Measurements from ENCODE around the gene CFDP1.

GRCh38 chr16:75319513-75320411 is 113.5 kb downstream of the CFDP1 start:
- TF ChIP-seq CTCF (IDR thresholded peaks at IDR 0.05; ENCODE audit: low read depth, low read length) (no peak), EZH2phosphoT487 (IDR thresholded peaks at IDR 0.05; ENCODE audit: low read depth) (no peak)

All from OCI-LY3 (cell line).